HepG2 (cell line): Measurements from ENCODE around the gene ROM1. TPM values are rescaled to one million over a fixed set of nuclear protein-coding genes. Genes with fewer than 3 reads are reported as not detected.

Experiments used
- AKAP8 ChIP-seq: sonication (generic); formaldehyde crosslinking; IDR thresholded peaks from 2 replicates; pipeline ENCODE4 v1.5.1; 2020; ENCODE audit warnings: mild to moderate bottlenecking, missing genetic modification reagents
- E2F5 ChIP-seq: sonication (generic); formaldehyde crosslinking; conservative IDR thresholded peaks from 2 replicates; pipeline ENCODE4 v1.4.0; 2020; ENCODE audit warnings: missing genetic modification reagents
- FOSL2 ChIP-seq: sonication (generic); formaldehyde crosslinking; IDR thresholded peaks from 2 replicates; pipeline ENCODE4 v1.4.0; 2020; ENCODE audit warnings: missing genetic modification reagents
- KDM4B ChIP-seq: sonication (generic); formaldehyde crosslinking; IDR thresholded peaks from 2 replicates; pipeline ENCODE4 v1.4.0; 2020; ENCODE audit warnings: missing genetic modification reagents
- NCOA5 ChIP-seq: sonication (generic); formaldehyde crosslinking; IDR thresholded peaks from 2 replicates; pipeline ENCODE4 v1.4.0; 2020; ENCODE audit warnings: missing genetic modification reagents
- NR2F6 ChIP-seq, 2 experiments: IDR thresholded peaks; 2 replicates each; pipeline ENCODE4 v1.6.1; 2016; ENCODE audit warnings: antibody characterized with exemption in 1 of 2, mild to moderate bottlenecking in 1 of 2
- PRDM10 ChIP-seq: sonication (generic); formaldehyde crosslinking; IDR thresholded peaks from 2 replicates; pipeline ENCODE4 v1.4.0; 2020; ENCODE audit warnings: low read depth, missing genetic modification reagents
- TOPORS ChIP-seq: sonication (generic); formaldehyde crosslinking; IDR thresholded peaks from 2 replicates; pipeline ENCODE4 v1.8.0; 2023; ENCODE audit warnings: mild to moderate bottlenecking, missing genetic modification reagents
- ZNF260 ChIP-seq: sonication (generic); formaldehyde crosslinking; IDR thresholded peaks from 2 replicates; pipeline ENCODE4 v1.4.0; 2020; ENCODE audit warnings: missing genetic modification reagents, low read depth, mild to moderate bottlenecking, borderline replicate concordance
- ZNF576 ChIP-seq: sonication (generic); formaldehyde crosslinking; IDR thresholded peaks from 2 replicates; pipeline ENCODE4 v1.4.0; 2020; ENCODE audit warnings: mild to moderate bottlenecking, missing genetic modification reagents
- ZNF616 ChIP-seq: sonication (generic); formaldehyde crosslinking; IDR thresholded peaks from 2 replicates; pipeline ENCODE4 v1.5.0; 2020; ENCODE audit warnings: low read depth, mild to moderate bottlenecking, missing genetic modification reagents
- ZNF646 ChIP-seq: sonication (generic); formaldehyde crosslinking; IDR thresholded peaks from 2 replicates; pipeline ENCODE4 v1.9.0; 2021; ENCODE audit warnings: mild to moderate bottlenecking, missing genetic modification reagents
- ZNF687 ChIP-seq: sonication (generic); formaldehyde crosslinking; IDR thresholded peaks from 2 replicates; pipeline ENCODE4 v1.5.1; 2020; ENCODE audit warnings: mild to moderate bottlenecking, missing genetic modification reagents, moderate library complexity
- polyA plus RNA-seq, 8 experiments: library from polyadenylated mRNA; depleted of rRNA in 3 of 8; stranded (reverse) in 7 of 8; unstranded in 1 of 8; fragments of >200 nt; fragmentation: Illumina TruSeq in 4 of 8; extraction: Trizol in 4 of 8; gene quantifications; 2 replicates each; pipeline versions ENCODE4 v1.2.1 to v1.2.3, GENCODE V29; 2011 to 2016; ENCODE audit warnings: low read depth in 4 of 8, missing spikeins in 1 of 8, mixed read lengths in 1 of 8; ENCODE audit not compliant: insufficient read depth in 1 of 8
- total RNA-seq, 5 experiments: library from RNA; depleted of rRNA; stranded (reverse); fragments of >200 nt; fragmentation: Illumina TruSeq; extraction: Trizol; gene quantifications; 2 replicates each; pipeline ENCODE4 v1.2.3, GENCODE V29; 2016; ENCODE audit warnings: low read depth in 1 of 5

ROM1 gene
- total and polyA plus RNA-seq, 2 of the 13 experiments (the other 11 are each of a cell fraction or from before 2014, with no cell fraction given), result 1.2 to 2.4 TPM

GRCh38 chr11:62599069-62599696 lies 13.9 kb upstream of the ROM1 start (continued):
- TF ChIP-seq ZNF687 (CRISPR knock-in tag), result peak; percentile 83
- TF ChIP-seq KDM4B (CRISPR knock-in tag), result 0 out of 2 replicates have a peak, but pooled peaks have one; percentile 44
- no peak for TF ChIP-seq TOPORS (CRISPR knock-in tag)
- TF ChIP-seq ZNF616 (CRISPR knock-in tag), result no peak
- no peak for TF ChIP-seq ZNF646 (CRISPR knock-in tag)
- no peak for TF ChIP-seq E2F5 (CRISPR knock-in tag)
- TF ChIP-seq FOSL2, result 0 out of 2 replicates have a peak, but pooled peaks have one; percentile 15
- TF ChIP-seq PRDM10, result peak; percentile 67
- TF ChIP-seq AKAP8 (CRISPR knock-in tag), result no peak
- 0 out of 2 replicates have a peak, but pooled peaks have one; percentile 13 for TF ChIP-seq NR2F6 (IDR thresholded peaks at IDR 0.05)
- peak; percentile 42; the same call in 1 of the 2 replicates for TF ChIP-seq NR2F6 (CRISPR knock-in tag; IDR thresholded peaks at IDR 0.05)
- no peak for TF ChIP-seq ZNF576 (CRISPR knock-in tag)
- TF ChIP-seq NCOA5 (CRISPR knock-in tag), result no peak
- no peak for TF ChIP-seq ZNF260 (CRISPR knock-in tag)
